HG03060 (cell line): ENCODE data around the gene SCN1A.
"Not testable (repeated sequence)": the region's sequence is repeated elsewhere in the genome, so short reads cannot be mapped to it uniquely, and the experiment has no call there.

Experiments
- ATAC-seq: cut with Tn5 transposase; IDR thresholded peaks from one replicate; pipeline ENCODE4 v1.9.1; 2021; ENCODE audit warnings: low read depth, moderate number of reproducible peaks; ENCODE audit not compliant: unreplicated experiment

Gene SCN1A

DNA sequence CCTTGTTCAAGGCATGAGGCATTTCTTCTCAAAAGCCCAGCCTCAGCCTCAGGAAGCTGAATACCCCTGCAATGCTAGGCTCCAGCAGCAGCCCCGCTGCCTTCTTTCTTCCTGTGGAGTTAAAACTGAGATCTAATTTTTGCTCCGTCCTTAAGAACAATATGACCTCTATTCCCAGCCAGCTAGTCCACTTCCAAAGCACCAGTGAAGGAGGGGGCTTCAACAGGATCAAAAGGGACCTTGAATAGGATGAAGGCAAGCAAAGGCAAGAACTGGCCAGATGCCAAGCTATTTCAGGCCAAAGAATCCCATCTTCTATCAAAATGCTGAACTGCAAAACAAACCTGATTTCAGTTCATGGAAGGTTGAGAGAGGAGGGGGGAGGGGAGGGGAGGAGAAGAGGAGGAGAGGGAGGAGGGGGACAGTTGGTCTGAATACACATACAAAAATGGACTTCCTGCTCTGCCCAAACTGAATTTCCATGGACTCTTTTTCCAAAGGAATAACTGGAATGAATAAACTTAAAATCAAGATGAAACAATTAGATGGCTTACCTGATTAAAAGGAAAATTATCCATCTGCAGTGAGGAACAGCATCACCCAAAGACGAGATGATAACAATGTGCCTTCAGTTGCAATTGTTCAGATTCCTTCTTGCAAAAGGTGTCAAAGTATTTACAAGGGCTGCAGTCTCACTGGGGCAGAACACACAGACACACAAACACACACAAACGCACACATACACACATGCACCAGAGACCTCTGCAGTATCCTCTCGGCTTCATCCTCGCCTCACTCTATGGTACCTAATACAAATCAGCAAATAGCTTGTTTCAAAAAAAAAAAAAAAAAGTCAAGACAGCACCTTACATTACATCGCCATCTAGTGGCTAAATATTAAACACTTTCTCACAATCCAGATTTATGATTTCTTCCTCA is at the start of gene SCN1A:
Gene SCN1A (minus strand): TSS at position 804 of the 939 bp plus-strand sequence. CDS start 54,399 bp downstream, outside the sequence.
- no peak for ATAC-seq

DNA sequence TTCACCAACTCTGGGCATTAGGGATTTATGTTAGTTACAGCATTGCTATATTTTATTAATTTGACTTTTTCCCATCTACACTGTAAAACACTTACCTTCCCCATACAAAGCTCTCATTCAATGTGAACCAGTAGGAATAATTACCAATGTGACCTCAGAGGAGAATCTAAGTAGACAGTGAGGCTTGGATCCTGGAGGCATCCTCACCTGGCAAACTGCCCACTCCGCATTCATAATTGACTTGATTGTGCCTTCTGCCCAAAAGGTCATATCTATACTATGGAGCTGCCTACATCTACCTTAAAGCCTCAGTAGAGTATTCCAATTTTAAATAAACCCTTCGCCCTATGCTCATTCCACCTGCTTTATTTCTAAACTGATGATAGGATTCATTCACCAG is 45.4 kb upstream of the SCN1A start:
- no peak for ATAC-seq

DNA sequence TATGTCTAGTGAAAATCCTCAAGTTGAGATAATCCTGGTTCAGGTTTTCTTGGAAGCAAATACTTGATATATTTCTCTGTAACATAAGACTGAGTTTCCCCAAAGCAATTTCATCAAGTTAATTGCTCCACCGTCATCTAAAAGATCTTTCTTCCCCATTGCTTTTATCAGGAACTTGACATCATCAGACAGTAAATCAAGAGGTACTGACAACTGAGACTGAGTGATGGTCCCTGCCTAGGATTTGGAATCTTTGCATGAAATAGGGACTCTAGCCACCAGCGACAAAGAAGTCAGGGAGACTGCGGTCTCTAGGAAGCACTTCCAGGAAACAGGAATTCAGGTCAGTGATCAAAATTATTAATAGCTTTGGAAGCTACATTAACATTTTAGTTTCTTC is 43.4 kb upstream of the SCN1A start:
- no peak for ATAC-seq

DNA sequence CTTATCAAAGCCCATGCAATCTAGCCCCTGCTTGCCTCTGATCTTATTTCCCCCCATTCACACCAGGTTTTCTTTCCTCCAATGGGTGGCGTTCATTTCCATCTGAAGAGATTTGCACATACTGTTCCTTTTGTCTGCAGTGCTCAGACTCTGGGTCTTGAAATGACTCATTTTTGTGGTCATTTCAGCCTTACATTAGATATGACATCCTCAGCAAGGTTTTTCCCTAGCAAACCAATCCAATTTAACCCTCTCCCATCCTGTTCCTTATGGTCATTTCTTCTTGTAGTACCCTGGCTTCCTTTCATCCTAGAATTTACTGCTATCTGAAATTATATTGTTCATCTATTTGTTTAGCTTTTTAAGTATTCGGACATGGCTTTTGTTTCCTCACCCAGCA is 42.5 kb upstream of the SCN1A start:
- ATAC-seq, result peak; percentile 75

DNA sequence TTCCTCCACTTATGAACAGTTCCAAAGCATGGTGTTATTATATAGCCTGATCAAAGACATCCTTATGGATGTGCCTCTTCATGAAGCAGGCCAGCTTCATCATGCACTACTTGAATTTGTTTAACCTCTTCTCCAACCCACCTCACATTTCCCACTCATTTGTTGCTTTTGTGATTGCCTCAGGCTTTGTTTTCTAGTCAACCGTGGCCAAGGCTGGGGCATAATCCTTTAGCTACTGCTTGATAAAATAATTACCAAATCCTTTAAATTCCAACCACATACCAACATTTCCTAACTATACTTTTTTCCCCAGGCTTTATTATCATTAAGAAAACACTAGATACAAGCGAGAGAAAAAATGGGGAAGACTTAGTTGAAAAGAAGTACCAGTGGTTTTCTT is 39.6 kb upstream of the SCN1A start:
- no peak for ATAC-seq

DNA sequence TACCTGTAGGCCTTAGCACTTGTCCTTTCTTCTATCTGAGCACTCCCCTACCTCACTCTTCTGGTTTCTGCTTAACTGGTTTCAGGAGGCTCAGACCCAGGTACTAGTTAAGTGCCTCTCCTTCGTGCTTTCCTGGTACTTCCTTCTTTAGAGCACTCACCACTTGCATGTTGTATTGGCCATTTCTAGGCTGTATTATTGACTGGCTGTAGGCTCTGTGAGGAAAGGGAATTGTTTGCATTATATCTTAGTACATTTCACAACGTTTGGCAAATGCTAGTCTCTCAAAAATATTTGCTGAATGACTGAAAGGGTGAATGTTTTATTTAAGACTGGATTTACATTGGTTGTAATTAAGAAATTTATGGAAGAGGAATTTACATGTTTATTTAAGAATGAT is 36.0 kb upstream of the SCN1A start:
- no peak for ATAC-seq

DNA sequence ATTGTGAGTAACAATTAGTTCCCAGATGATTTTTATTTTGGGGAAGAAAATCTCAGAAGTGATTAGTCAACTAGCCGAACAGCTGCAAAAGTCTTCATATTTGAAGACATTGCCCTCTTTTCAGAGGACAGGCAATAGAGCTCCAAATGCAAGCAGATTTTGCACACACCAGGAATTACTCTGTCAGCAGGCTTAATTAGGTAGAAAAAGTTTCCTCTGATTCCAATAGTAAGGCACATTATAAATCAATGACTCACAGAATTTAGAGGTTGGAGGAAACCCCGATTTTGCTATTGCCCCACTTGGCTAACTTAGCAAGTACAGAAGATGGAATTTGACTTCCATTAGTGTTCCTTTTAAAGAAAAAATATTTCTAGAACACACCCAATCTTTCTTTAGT is 30.7 kb upstream of the SCN1A start:
- no peak for ATAC-seq

DNA sequence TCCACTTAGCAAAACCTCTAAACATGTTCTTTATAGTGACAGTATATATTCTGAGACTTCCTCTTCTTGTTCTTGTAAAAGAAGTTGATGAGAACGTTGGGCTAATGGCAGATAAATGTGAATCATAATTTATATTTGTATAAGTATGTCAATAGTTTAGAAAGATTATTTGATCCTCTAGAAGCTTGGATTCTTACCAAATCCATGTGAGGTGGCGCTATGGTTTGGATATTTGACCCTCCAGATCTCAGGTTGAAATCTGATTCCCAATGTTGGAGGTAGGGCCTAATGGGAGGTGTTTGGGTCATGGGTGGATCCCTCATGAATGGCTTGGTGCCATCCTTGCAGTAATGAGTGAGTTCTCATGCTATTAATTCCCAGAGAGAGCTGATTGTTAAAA is 29.8 kb upstream of the SCN1A start:
- no peak for ATAC-seq

DNA sequence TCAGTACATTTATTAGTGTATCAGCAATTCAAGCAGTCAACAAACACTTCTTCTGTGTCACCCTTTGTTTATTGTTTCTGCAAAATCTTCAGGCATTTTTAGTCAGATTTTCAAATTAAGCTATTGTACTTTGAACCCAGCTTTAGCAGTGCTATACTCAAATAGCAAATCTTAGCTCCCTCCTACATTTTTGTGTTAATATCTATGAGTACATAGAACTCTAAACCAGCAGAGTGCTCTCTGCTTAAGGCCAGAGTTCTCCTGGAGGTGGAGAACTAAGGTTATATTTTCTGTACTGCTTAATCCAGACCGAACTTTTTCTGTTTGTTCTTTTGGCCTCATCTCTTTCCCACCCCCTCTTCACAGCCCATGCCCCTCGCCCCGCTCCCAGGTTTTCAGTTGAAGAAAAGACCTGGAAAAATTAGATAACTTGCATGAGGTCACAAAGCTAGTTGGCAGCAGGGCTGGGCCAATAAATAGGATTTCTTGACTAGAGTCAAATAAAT is 29.2 kb upstream of the SCN1A start:
- ATAC-seq, result no peak

DNA sequence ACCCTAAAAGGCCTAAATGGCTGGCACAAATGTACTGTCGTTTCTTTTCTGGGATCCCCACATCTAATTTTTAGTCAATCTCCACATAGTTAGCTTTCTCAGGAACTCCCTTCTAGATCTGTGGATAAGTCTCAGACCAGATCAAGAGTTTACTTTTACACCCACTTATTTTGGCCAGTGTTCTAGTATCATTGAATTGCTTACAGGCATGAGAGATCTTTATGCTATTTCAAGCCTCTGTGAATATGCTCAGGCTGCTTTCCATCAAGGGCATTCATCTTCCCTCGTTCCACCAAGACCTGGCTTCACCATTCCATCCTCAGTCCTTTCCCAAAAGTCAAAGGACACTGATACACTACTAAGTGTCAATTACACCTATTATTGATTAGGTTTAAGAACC is 27.8 kb upstream of the SCN1A start:
- no peak for ATAC-seq

DNA sequence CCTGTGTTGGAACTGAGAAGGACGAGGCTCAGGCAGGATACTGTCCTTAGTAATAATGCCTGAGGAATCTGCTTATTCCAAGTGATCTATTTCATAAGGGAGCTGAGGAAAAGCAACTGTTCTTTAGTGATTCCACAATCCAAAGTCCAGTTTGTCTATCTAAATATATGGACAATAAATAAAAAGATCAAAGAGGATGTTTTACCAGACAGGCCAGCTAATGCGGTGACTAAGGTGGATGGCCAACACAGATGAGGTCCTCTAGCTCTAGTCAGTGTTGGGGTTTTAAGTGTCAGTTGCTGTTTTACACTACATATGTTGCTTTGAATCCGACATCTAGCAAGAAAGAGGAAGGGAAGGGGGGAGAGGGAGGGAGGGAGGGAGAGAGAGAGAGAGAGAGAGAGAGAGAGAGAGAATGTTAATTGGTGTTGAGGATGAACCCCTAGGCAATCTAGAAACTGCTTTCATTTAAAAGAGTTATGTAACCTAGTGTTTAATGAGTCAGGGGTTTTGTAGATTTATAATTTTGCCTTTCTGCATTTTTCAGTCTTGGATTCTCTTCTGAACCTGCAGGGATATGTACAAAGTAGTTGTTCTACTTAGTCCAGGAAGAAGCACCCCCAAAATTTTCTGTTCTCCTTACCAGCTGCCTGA is 27.0 kb upstream of the SCN1A start:
- no peak for ATAC-seq

DNA sequence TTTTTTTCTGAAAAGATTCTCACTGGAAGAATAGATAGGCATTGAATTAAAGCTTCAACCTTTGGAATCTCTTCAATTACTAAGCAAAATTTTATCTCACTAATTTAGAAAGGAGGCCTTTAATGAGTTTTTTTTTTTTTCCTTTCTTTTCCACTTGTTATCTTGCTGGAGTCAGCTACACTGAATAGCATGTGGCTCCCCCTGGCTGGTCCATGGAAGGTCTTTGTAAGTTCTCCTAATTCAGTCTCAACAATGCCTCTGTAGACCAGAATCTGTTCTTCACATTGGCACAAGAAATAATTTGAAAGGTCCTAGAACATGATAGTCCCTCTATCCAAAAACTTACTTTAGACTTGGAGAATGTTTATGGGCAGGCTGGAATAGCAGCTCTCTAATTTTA is 24.2 kb upstream of the SCN1A start:
- no peak for ATAC-seq

DNA sequence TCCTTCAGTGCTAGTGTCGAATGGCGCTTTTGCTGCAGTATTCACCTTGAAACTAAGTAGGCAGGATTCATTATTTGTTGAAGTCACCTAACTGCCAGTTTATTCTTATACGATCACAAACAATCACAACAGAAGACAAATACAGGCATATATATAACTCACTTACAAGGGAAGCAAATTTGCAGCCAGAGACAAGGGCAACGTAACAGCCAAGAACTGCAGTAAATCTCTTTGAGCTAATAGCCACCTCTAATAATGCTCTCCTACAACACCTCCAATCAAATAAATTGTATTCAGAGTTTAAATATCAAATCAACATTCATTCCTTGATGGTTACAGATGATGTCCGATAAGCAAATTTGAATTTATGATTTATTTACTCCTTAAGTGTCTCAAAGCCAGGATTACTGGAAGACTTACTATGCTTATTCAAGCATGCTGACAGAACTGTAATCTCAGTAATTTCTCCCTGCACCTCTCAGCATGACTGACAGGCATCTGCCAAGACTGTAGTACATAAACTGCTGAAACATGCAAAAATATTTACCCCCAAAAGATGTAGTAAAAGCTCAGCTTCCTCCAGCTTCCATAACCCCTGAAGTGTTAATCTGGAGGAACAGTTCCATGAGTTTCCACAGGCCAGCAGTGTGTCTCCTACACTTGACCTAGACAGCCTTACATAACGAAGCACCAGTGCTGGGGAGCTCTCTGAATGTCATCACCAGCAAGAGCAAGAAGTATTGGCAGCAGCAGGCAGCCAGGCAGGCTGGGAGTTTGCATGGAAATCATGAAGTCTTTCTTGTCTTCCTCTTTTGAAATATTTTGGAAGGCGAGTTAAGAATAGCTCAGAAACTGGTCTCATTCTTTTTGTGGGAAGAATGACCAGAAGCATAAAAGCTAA is 20.9 kb upstream of the SCN1A start:
- no peak for ATAC-seq

DNA sequence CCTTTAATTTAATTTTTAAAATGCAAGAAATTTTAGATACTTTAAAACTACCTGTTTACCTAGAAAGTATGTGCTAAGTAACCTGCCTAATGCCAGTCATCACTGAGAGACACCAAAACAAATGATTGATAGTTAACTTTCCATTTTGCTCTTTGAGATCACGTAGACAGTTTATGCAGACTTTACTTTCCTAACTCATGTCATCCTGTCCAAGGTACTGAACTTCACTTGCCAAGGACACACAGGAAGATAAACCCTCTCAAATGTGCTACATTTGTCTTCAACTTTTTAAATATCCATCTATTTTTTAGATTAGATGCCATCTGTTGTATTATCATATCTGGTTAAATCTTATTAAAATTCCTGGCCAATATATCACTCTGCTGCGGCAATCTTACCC is 20.1 kb upstream of the SCN1A start:
- no peak for ATAC-seq

DNA sequence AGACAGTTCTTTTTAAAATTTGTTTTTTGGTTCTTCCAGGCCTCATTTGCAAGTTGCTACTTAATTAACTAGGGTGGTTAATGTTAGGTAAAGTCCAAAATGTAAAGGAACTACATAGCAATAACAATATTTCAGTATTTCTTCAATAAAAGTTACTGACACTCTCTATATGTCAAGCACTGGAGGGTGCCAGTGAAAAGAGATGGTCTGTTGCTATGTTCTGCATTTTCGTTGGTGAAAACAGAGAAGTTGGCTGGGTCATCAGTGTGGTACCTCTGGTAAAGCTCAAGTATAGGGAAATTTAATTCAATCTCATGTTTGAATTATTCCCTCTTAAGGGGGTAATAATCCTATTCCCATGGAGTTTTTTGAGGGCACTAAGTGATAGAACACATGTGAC is 16.3 kb upstream of the SCN1A start:
- no peak for ATAC-seq

DNA sequence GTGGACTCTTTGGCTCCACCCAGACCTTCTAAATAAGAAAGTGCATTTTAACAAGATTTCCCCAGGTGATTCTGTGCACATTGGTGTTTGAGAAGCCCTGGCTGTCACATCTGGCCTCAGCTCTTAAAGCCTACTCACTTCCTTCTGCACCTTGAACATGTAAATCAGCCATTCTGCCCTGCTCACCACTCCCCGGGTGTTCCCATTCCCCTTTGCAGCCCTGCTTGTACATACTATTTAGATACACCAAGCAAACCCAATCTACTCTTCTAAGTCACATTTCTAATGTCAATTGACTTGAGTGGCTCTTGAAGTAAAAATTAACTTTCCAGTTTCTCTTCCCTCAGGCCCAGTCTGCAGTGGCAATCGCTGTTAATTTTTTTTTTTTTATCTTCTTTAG is 13.1 kb upstream of the SCN1A start:
- no peak for ATAC-seq

DNA sequence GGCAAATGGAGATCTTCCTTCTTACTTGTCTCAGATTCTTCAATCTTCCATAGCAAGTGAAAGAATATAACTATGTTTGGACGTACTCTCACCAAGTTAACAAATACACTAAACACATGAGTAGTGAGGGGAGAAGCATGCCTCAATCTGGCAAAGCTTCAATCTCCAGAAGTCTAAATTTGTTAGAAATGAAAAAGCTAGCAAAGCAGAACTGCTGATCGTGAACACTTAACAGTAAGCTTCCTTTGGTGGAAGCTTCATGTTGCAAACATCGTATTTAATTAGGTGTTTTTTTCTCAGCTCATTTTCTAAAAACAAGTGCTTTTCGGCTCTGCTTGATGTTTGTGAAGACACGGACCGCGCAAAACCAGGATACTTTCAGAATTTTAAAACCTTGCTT is 12.7 kb upstream of the SCN1A start:
- ATAC-seq, result no peak

DNA sequence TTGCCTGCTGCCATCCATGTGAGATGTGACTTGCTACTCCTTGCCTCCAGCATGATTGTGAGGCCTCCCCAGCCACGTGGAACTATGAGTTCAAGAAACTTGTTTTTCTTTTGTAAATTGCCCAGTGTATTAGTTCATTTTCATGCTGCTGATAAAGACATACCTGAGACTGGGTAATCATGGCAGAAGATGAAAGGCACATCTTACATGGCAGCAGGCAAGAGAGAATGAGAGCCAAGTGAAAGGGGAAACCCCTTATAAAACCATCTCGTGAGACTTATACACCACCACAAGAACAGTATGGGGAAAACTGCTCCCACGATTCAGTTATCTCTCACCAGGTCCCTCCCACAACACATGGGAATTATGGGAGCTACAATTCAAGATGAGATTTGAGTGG is 11.7 kb upstream of the SCN1A start:
- not testable (repeated sequence) for ATAC-seq

DNA sequence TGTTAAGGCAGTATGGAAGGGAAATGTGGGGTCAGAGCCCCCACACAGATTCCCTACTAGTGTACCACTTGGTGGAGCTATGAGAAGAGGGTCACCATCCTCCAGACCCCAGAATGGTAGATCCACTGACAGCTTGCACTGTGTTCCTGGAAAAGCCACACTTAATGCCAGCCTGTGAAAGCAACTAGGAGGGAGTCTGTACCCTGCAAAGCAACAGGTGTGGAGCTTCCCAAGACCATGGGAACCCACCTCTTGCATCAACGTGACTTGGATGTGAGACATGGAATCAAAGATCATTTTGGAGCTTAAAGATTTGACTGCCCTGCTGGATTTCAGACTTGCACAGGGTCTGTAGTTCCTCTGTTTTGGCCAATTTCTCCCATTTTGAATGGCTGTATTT is 10.8 kb upstream of the SCN1A start:
- no peak for ATAC-seq

DNA sequence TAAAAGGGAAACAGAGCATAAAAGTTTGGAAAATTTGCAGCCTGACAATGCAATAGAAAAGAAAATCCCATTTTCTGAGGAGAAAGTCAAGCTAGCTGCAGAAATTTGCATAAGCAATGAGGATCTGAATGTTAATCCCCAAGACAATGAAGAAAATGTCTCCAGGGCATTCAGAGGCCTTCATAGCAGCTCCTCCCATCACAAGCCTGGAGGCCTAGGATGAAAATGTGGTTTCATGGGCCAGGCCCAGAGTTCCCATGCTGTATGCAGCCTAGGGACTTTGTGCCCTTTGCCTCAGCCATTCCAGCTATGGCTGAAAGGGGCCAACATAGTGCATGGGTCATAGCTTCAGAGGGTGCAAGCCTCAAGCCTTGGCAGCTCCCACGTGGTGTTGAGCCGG is 10.3 kb upstream of the SCN1A start:
- no peak for ATAC-seq

DNA sequence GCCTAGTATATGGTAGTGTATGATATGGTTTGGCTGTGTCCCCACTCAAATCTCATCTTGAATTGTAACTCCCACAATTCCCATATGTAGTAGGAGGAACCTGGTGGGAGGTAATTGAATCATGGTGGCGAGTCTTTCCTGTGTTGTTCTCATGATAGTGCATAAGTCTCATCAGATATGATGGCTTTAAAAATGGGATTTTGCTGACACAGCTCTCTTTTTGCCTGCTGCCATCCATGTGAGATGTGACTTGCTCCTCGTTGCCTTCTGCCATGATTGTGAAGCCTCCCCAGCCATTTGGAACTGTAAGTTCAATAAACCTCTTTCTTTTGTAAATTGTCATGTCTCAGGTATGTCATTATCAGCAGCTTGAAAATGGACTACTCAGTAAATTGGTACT is 9.5 kb upstream of the SCN1A start:
- ATAC-seq, result no peak
